Mucosa of descending colon (tissue), 3 donors: ENCODE results near the gene A2ML1. TPM values are rescaled to one million over a fixed set of nuclear protein-coding genes. Genes with fewer than 3 reads are reported as not detected.

Experiments used
- ATAC-seq: fragments of 200-7000 bp; cut with Tn5 transposase; one replicate; pipeline ENCODE4 v1.9.1; 2020; ENCODE audit warnings: mild to moderate bottlenecking, moderate library complexity
- DNase-seq, 3 donors: peaks; one replicate each; pipeline ENCODE4 v3.0.0-alpha.2; 2020
- H3K36me3 ChIP-seq: fragments of 200-600 bp; one replicate; pipeline ENCODE4 v1.8.0; 2021; ENCODE audit warnings: low read depth, mild to moderate bottlenecking
- H3K4me1 ChIP-seq: fragments of 200-600 bp; one replicate; pipeline ENCODE4 v1.8.0; 2021; ENCODE audit warnings: low read depth, mild to moderate bottlenecking
- H3K4me3 ChIP-seq: fragments of 200-600 bp; one replicate; pipeline ENCODE4 v1.8.0; 2021; ENCODE audit warnings: mild to moderate bottlenecking
- H3K9me3 ChIP-seq: fragments of 200-600 bp; one replicate; pipeline ENCODE4 v1.8.0; 2021; ENCODE audit warnings: mild to moderate bottlenecking
- CTCF ChIP-seq: fragments of 200-600 bp; IDR thresholded peaks from one replicate; pipeline ENCODE4 v1.8.0; 2022; ENCODE audit warnings: antibody characterized with exemption, mild to moderate bottlenecking
- intact Hi-C, 2 donors: fragments of 100-400 bp; cut with DNase I in 1 of 2; cut with micrococcal nuclease in 1 of 2; formaldehyde crosslinking; loops; one replicate each; pipeline versions ENCODE4 v1.11.0 to v1.11.1; 2022; cut with DNase I, micrococcal nuclease
- total RNA-seq, 3 donors: library from RNA; stranded (reverse); fragmentation: NEBNext Ultra II Directional in 2 of 3; extraction: Animal tissue kit (Norgen Biotek cat#: 25700) in 2 of 3; gene quantifications; one replicate each; pipeline versions ENCODE4 v1.2.1 to v1.2.4, GENCODE V29; 2021 to 2023
- donor health status: DM: no; HTN: no; CAD: no; lungs with moderate emphysema.
- donor health status: DM: no; HTN: no; CAD: no.
- donor health status: DM: no; HTN: yes; CAD: no.

Gene A2ML1
- total RNA-seq, 3 donors from 2014 or later: 0.46 TPM; not detected in 2

DNA sequence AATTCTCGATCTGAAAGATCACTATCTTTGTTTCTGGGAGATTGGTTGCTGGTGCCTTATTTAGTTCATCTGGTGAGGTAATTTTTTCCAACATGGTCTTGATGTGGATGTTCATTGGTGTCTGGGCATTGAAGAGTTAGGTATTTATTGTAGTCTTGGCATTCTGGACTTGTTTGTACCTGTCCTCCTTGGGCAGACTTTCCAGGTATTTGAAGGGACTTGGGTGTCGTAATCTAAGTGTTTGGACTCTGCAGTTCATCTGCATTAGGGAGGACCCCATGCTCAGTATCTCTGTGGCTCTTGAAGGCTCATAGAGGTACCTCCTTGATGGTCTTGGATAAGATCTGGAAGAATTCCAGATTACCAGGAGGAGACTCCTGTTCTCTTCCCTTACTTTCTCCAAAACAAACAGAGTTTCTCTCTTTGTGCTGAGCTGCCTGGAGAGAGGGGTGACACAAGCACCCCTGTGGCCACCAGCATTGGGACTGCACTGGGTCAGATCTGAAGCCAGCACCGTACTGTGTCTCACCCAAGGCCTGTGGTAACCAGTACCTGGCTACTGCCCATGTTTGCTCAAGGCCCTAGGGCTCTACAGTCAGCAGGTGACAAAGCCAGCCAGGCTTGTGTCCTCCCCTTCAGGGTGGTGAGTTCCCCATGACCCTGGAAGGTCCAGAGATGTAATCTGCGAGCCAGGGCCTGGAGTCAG, 5.3 kb downstream of the A2ML1 start:
- no peak for DNase-seq
- no peak for ATAC-seq
- Histone ChIP-seq H3K4me1 (no peaks in the 10 kb centered on the region), H3K9me3 (no peaks in the 10 kb centered on the region), H3K36me3 (no peaks in the 10 kb centered on the region), H3K4me3 (no peak overlapping the region)
- intact Hi-C loops: loop anchor here in 1 of 2 donors (10.0 kb wide), 1 partner anchor 143 kb away; no protein-coding TSS in a partner anchor
- TF ChIP-seq CTCF: no peak

- DNase-seq (no peak), ATAC-seq (no peak)
- H3K4me1 ChIP-seq: no peaks in the 10 kb centered on the region
- no peaks in the 10 kb centered on the region for H3K36me3 ChIP-seq
- intact Hi-C loops: loop anchor here in 1 of 2 donors (10.0 kb wide), 1 partner anchor 144 kb away; no protein-coding TSS in a partner anchor
- H3K9me3 ChIP-seq: no peaks in the 10 kb centered on the region
- H3K4me3 ChIP-seq: no peak overlapping the region
- TF ChIP-seq CTCF: no peak
Measured at GRCh38 chr12:8828257-8829124, 6.1 kb downstream of the A2ML1 start.

GRCh38 chr12:8829125-8829518, 6.7 kb downstream of the A2ML1 start:
- intact Hi-C loops: loop anchor here in 1 of 2 donors (10.0 kb wide), 1 partner anchor 144 kb away; no protein-coding TSS in a partner anchor
- DNase-seq: no peak

GRCh38 chr12:8829621-8830020, 7.2 kb downstream of the A2ML1 start:
- Histone ChIP-seq H3K4me3 (no peak overlapping the region), H3K9me3 (no peaks in the 10 kb centered on the region), H3K36me3 (no peaks in the 10 kb centered on the region), H3K4me1 (no peaks in the 10 kb centered on the region)
- DNase-seq (no peak), ATAC-seq (no peak)
- no peak for TF ChIP-seq CTCF
- intact Hi-C loops: loop anchor here in 1 of 2 donors (10.0 kb wide), 1 partner anchor 145 kb away; no protein-coding TSS in a partner anchor

More at GRCh38 chr12:8829125-8829518, 6.7 kb downstream of the A2ML1 start:
- no peaks in the 10 kb centered on the region for H3K9me3 ChIP-seq
- H3K36me3 ChIP-seq: no peaks in the 10 kb centered on the region
- no peak for ATAC-seq
- H3K4me3 ChIP-seq: no peak overlapping the region
- no peak for TF ChIP-seq CTCF
- H3K4me1 ChIP-seq: no peaks in the 10 kb centered on the region

GRCh38 chr12:8831116-8831515, 8.7 kb downstream of the A2ML1 start:
- no peak for TF ChIP-seq CTCF
- no peak for DNase-seq
- ATAC-seq: no peak
- intact Hi-C loops: no loop called here
- no peaks in the 10 kb centered on the region for H3K36me3 ChIP-seq
- no peak overlapping the region for H3K4me3 ChIP-seq
- H3K4me1 ChIP-seq: no peaks in the 10 kb centered on the region
- no peaks in the 10 kb centered on the region for H3K9me3 ChIP-seq
